ENCODE measurements around the gene TEDDM1. TPM values are rescaled to one million over a fixed set of nuclear protein-coding genes. Genes with fewer than 3 reads are reported as not detected.
A peak's percentile ranks its signal among the peaks of the same experiment; 100 is the strongest.
"Not testable (repeated sequence)": the region's sequence is repeated elsewhere in the genome, so short reads cannot be mapped to it uniquely, and the experiment has no call there.

TEDDM1 gene, protein sequence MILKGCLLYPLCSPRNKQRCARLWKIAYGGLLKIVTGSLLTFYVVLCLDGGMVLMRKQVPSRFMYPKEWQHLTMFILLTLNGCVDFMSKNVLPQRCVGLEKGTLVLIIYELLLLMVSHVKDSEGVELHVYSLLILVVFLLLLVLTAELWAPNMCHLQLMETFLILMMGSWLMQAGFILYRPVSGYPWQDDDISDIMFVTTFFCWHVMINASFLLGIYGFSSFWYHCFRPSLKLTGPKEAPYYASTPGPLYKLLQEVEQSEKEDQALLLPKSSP
- not detected for total RNA-seq
- long read RNA-seq, result 0 reads

DNA sequence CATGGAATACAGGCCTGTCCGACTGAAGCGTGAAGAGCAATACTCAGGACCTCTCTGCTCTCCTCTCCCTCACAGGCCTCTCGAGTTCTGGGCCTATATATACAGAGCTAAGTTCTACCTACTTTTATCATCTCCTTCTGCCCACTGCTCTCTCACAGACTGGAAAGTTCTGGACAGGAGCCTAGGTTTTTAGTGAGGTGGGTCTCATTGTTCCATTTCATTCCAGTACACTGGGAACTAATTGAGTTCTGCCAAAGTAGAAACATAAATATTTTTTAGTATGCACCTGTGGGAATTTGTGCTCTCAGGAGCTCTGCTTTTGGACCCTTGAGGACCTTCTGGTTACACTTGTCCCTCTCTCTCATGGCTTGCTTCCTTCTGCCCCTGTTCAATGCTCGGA lies at the start of gene TEDDM1:
TSS of gene TEDDM1 (minus strand) at position 101 of the 400 bp plus-strand sequence. CDS start 182 bp downstream, outside the sequence.
- WGBS (ENCODE audit: insufficient coverage, low coverage, low lambda C conversion rate, missing lambda C conversion rate), result 92% methylated on average over 4 of the region's 4 CpGs
- intact Hi-C loops (cut with DNase I), result loop anchor here in 1 of 2 donors (10.0 kb wide), 1 partner anchor 316 kb away; no protein-coding TSS in a partner anchor

DNA sequence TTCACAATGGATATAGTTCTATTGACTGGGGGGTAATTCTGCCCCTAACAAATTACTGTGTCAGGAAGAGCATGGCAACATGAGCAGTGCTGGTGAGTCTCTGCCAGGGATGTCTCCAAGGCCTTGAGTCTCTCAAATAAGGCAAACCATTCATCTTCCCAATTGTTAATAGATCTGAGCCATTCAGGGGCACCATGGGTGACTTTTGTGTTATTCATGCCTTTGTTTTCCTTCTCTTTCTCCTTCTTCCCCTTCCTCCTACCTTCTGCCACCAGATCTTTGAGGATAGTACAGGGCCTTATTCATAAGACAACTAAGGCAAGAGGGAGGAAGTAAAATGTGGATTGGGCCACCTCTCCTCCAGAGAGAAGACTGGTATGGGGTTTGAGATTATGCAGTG lies 49.6 kb upstream of the TEDDM1 start, which contains the start of gene RGSL1:
TSS of gene RGSL1 (plus strand) at position 60 of the 400 bp plus-strand sequence. CDS start at position 80, 20 bp downstream.
- no peaks in the 10 kb centered on the region for H3K9me3 ChIP-seq
- DNase-seq (no peak), ATAC-seq (no peak)
- no peak within 1 kb of the TSS for H3K27ac ChIP-seq
- TF ChIP-seq, protein P1, sequence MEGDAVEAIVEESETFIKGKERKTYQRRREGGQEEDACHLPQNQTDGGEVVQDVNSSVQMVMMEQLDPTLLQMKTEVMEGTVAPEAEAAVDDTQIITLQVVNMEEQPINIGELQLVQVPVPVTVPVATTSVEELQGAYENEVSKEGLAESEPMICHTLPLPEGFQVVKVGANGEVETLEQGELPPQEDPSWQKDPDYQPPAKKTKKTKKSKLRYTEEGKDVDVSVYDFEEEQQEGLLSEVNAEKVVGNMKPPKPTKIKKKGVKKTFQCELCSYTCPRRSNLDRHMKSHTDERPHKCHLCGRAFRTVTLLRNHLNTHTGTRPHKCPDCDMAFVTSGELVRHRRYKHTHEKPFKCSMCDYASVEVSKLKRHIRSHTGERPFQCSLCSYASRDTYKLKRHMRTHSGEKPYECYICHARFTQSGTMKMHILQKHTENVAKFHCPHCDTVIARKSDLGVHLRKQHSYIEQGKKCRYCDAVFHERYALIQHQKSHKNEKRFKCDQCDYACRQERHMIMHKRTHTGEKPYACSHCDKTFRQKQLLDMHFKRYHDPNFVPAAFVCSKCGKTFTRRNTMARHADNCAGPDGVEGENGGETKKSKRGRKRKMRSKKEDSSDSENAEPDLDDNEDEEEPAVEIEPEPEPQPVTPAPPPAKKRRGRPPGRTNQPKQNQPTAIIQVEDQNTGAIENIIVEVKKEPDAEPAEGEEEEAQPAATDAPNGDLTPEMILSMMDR (IDR thresholded peaks at IDR 0.05), result no peak
- no peak for TF ChIP-seq POLR2A (IDR thresholded peaks at IDR 0.05)
- H3K36me3 ChIP-seq, result no peaks in the 10 kb centered on the region
- H3K4me1 ChIP-seq, result peaks cover 0 to 4% (median 0%) of the 10 kb centered on the region in 4 donors
- H3K4me3 ChIP-seq, result no peak within 1 kb of the TSS
- intact Hi-C loops (cut with DNase I), result no loop called here
- H3K27me3 ChIP-seq, result no peaks in the 10 kb centered on the region

More for the DNA sequence above, at the start of gene TEDDM1:
- ATAC-seq, result no peak
- Histone ChIP-seq H3K27ac (no peak within 1 kb of the TSS), H3K36me3 (no peaks in the 10 kb centered on the region), H3K4me1 (peaks cover 0 to 3% (median 0%) of the 10 kb centered on the region in 4 donors), H3K9me3 (no peaks in the 10 kb centered on the region), H3K4me3 (no peak within 1 kb of the TSS), H3K27me3 (no peaks in the 10 kb centered on the region)
- TF ChIP-seq POLR2A (IDR thresholded peaks at IDR 0.05), result no peak
- no peak for DNase-seq

DNA sequence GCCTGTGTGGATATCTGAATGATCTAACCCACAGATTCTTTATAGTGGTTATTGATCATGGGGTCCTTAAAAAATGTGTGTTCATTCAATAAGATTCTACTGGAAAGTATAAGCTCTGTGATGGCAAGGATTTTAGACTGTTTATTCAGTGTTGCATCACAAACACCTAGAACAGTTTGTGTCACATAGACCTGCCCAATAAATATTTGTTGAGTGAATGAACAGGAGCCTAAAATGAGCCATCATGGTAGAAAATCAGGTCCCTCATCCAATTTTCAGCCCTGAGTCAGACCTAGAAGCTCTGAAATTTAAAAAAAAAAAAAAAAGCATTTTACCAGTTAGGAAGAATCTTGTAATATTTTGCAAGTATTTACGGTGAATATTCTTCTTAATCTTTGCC lies 47.2 kb upstream of the TEDDM1 start:
- no peak overlapping the region for H3K27ac ChIP-seq
- TF ChIP-seq, protein P1 (IDR thresholded peaks at IDR 0.05), result no peak
- TF ChIP-seq POLR2A (IDR thresholded peaks at IDR 0.05), result no peak
- H3K36me3 ChIP-seq, result no peaks in the 10 kb centered on the region
- WGBS (ENCODE audit: insufficient coverage, low coverage, low lambda C conversion rate, missing lambda C conversion rate), result 80% methylated on average over 1 of the region's 1 CpG
- no peak overlapping the region for H3K4me3 ChIP-seq
- intact Hi-C loops (cut with DNase I), result loop anchor here in 1 of 2 donors (10.0 kb wide), 1 partner anchor 147 kb away; no protein-coding TSS in a partner anchor
- H3K4me1 ChIP-seq, result peaks cover 0 to 4% (median 0%) of the 10 kb centered on the region in 4 donors
- DNase-seq (no peak), ATAC-seq (peak; percentile 31 to 81 (median 64))
- no peaks in the 10 kb centered on the region for H3K9me3 ChIP-seq
- no peaks in the 10 kb centered on the region for H3K27me3 ChIP-seq

DNA sequence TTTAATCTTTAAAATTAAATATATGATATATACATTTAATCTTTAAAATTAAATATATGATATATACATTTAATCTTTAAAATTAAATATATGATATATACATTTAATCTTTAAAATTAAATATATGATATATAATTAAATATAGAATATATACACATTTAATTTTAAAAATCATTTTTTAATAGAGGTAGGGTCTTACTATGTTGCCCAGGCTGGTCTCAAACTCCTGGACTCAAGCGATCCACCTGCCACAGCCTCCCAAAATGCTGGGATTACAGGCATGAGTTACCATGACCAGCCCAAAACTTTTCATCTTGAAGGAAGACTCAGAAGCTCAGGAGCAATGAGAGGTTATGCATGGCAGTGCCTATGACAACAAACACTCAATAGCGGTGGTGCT lies 46.7 kb upstream of the TEDDM1 start:
- H3K27me3 ChIP-seq, DNase-seq: not testable (repeated sequence)
- WGBS (ENCODE audit: insufficient coverage, low coverage, low lambda C conversion rate, missing lambda C conversion rate), result 70% methylated on average over 2 of the region's 2 CpGs

DNA sequence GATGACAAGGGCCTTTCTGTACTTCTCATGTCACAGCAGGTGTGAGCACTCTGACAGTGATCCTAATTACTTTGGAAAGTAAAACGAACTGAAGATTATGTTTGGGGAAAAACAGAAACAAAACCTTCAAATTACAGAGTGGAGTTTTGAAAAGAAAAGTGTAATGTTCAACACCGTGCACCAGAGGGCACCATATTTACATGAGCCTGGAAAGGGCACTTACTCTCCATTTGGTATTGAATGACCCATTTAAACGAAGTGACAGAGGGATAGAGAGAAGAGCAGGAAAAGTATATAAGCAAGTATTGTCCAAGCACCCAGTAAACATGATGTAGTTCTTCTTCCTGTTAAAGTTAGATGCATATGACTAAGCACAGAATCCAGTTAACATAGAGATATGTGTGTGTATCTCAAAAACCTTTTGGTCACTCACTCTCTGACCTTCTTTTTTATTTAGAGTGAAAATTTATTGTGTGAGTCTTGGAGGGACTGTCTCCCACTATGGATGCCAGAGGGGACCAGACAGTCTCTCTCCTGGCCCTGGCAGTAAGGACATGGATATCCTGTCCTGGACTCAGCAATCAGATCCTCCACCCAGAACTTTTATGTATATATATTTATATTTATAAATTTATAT lies 45.7 kb upstream of the TEDDM1 start:
- ATAC-seq (peak; percentile 92 to 97 (median 96)), DNase-seq (no peak)
- WGBS (ENCODE audit: insufficient coverage, low coverage, low lambda C conversion rate, missing lambda C conversion rate), result 0% methylated on average over 3 of the region's 3 CpGs
- Histone ChIP-seq H3K27me3 (no peaks in the 10 kb centered on the region), H3K4me1 (peaks cover 0 to 4% (median 0%) of the 10 kb centered on the region in 4 donors), H3K4me3 (no peak overlapping the region), H3K36me3 (no peaks in the 10 kb centered on the region), H3K27ac (no peak overlapping the region), H3K9me3 (no peaks in the 10 kb centered on the region)
- intact Hi-C loops (cut with DNase I), result loop anchor here in 1 of 2 donors (10.0 kb wide), 1 partner anchor 149 kb away; no protein-coding TSS in a partner anchor
- TF ChIP-seq POLR2A (IDR thresholded peaks at IDR 0.05), result no peak
- TF ChIP-seq, protein P1 (IDR thresholded peaks at IDR 0.05), result peak; percentile 65 to 80 (median 75)

More for the DNA sequence above, 46.7 kb upstream of the TEDDM1 start:
- intact Hi-C loops (cut with DNase I), result loop anchor here in 1 of 2 donors (10.0 kb wide), 1 partner anchor 148 kb away; no protein-coding TSS in a partner anchor
- peak in 1 of 4 donors; percentile 12 for ATAC-seq
- H3K27ac ChIP-seq, H3K4me1 ChIP-seq, H3K36me3 ChIP-seq, H3K4me3 ChIP-seq, H3K9me3 ChIP-seq: not testable (repeated sequence)

All from right lobe of liver (tissue), 6 donors.